Heart right ventricle (tissue), 16 donors: ENCODE measurements around the gene SECTM1. TPM values are rescaled to one million over a fixed set of nuclear protein-coding genes. Genes with fewer than 3 reads are reported as not detected.
"Not testable (repeated sequence)": the region's sequence is repeated elsewhere in the genome, so short reads cannot be mapped to it uniquely, and the experiment has no call there.

Experiments
- ATAC-seq, 8 donors: fragments of 200-7000 bp; cut with Tn5 transposase; one replicate each; pipeline ENCODE4 v1.9.1; 2020; ENCODE audit warnings: mild to moderate bottlenecking in 8 of 8, moderate library complexity in 8 of 8, moderate number of reproducible peaks in 1 of 8
- DNase-seq, 2 donors: peaks; one replicate each; pipeline ENCODE4 v3.0.0-alpha.2; 2020
- H3K27ac ChIP-seq, 10 donors: fragments of 200-600 bp; sonication (generic) in 2 of 10; one replicate each; pipeline versions ENCODE4 v1.5.0 to v1.8.0; 2020 to 2022; ENCODE audit warnings: mild to moderate bottlenecking in 3 of 10
- H3K27me3 ChIP-seq, 7 donors: fragments of 200-600 bp; one replicate each; pipeline ENCODE4 v1.8.0; 2021 to 2022; ENCODE audit warnings: mild to moderate bottlenecking in 2 of 7
- H3K36me3 ChIP-seq, 9 donors: fragments of 200-600 bp; sonication (generic) in 1 of 9; one replicate each; pipeline versions ENCODE4 v1.5.0 to v1.8.0; 2020 to 2022; ENCODE audit warnings: mild to moderate bottlenecking in 2 of 9
- H3K4me1 ChIP-seq, 9 donors: fragments of 200-600 bp; sonication (generic) in 1 of 9; one replicate each; pipeline versions ENCODE4 v1.5.0 to v1.8.0; 2020 to 2022; ENCODE audit warnings: mild to moderate bottlenecking in 4 of 9
- H3K4me3 ChIP-seq, 10 donors: fragments of 200-600 bp; sonication (generic) in 2 of 10; one replicate each; pipeline versions ENCODE4 v1.5.0 to v1.8.0; 2020 to 2022; ENCODE audit warnings: mild to moderate bottlenecking in 7 of 10, moderate library complexity in 2 of 10
- H3K9me3 ChIP-seq, 11 donors: fragments of 200-600 bp in 10 of 11; sonication (generic) in 2 of 11; one replicate each; pipeline versions ENCODE4 v1.5.0 to v1.8.0; 2013 to 2022; ENCODE audit warnings: mild to moderate bottlenecking in 2 of 11, control low read depth in 1 of 11, moderate library complexity in 1 of 11
- CTCF ChIP-seq, 9 donors: fragments of 200-600 bp; sonication (generic) in 2 of 9; IDR thresholded peaks; one replicate each; pipeline versions ENCODE4 v1.5.0 to v1.8.0; 2021 to 2022; ENCODE audit warnings: antibody characterized with exemption in 9 of 9, mild to moderate bottlenecking in 5 of 9, moderate library complexity in 1 of 9
- WGBS, 2 donors: extraction: QIAGEN DNeasy Blood & Tissue Kit; methylation state at CpG; one replicate each; pipeline ENCODE4 v1.1.7; 2013; ENCODE audit warnings: inconsistent platforms in 1 of 2; 5-methylcytosine and 5-hydroxymethylcytosine counted together
- intact Hi-C, 10 donors: fragments of 100-400 bp; cut with DNase I; formaldehyde crosslinking; loops; one replicate each; pipeline versions ENCODE4 v1.11.1 to v1.14.2; 2022
- polyA plus RNA-seq, 2 donors: library from polyadenylated mRNA; stranded (reverse); fragments of 200-250 nt; gene quantifications; one replicate each; pipeline ENCODE4 v1.2.3, GENCODE V29; 2013
- total RNA-seq, 10 donors: library from RNA; stranded (reverse); fragmentation: NEBNext Ultra II Directional in 3 of 10; extraction: Animal tissue kit (Norgen Biotek cat#: 25700) in 3 of 10; gene quantifications; one replicate each; pipeline versions ENCODE4 v1.2.1 to v1.2.4, GENCODE V29; 2021 to 2023
- donor health status: Arrhythmogenic right ventricular cardiomyopathy.
- donor health status: ischemic (EF 13 %, LVEDD 7.1; RV severe dilation, severe dysfunction).
- donor health status: healthy with polysubstance abuse.
- donor health status: DM: no; HTN: yes; CAD: no.
- donor health status: DM: no; HTN: no; CAD: no.
- donor health status: ischemic (EF 25% LVEDD 6.9; RV normal size, moderate dysfunction).
- donor health status: ischemic (EF 25% LVEDD 5.7; RV mildly dilated, moderate dysfunction).
- donor health status: healthy.
- donor health status: DM: yes; HTN: yes; CAD: no.
- donor health status: Ischemic cardiomyopathy.
- donor health status: ischemic (EF 35%, LVEDD 5.7; RV mildly dilated, moderate dysfunction).
- donor health status: nonischemic (EF 11% LVEDD 7.7; RV severe dilation, severe dysfunction).
- donor health status: DM: yes; HTN: yes; CAD: no.
- donor health status: PGD.
- donor health status: ischemic (EF 29% LVEDD 5.4; RV normal size, mild dysfunction).
- donor health status: nonischemic (EF 23%, LVEDD 6.1; RV moderate dilation, normal function).

The SECTM1 gene
- total and polyA plus RNA-seq, 12 donors, result 1.7 to 29.9 (median 3.6) TPM

- ATAC-seq, result peak in 1 of 8 donors; percentile 31
- no peak overlapping the region for H3K4me3 ChIP-seq
- peaks cover 0 to 22% (median 13%) of the 10 kb centered on the region in 9 donors for H3K4me1 ChIP-seq
- intact Hi-C loops, result no loop called here
- H3K36me3 ChIP-seq, result no peaks in the 10 kb centered on the region
- no peaks in the 10 kb centered on the region for H3K9me3 ChIP-seq
- DNase-seq, result no peak
- no peak for TF ChIP-seq CTCF (IDR thresholded peaks at IDR 0.05)
- H3K27me3 ChIP-seq, result peaks cover 0 to 7% (median 5%) of the 10 kb centered on the region in 7 donors
- WGBS, 2 donors, result 40 to 43% methylated on average over 11 of the region's 11 CpGs
- H3K27ac ChIP-seq, result no peak overlapping the region
Measured at GRCh38 chr17:82349287-82349701, 15.7 kb upstream of the SECTM1 start.

GRCh38 chr17:82348866-82349265, 15.3 kb upstream of the SECTM1 start:
- 57 to 58% methylated on average over 11 of the region's 11 CpGs for WGBS, 2 donors
- Histone ChIP-seq H3K4me3 (no peak overlapping the region), H3K4me1 (peaks cover 0 to 22% (median 13%) of the 10 kb centered on the region in 9 donors), H3K9me3 (no peaks in the 10 kb centered on the region), H3K27ac (no peak overlapping the region), H3K27me3 (peaks cover 0 to 5% (median under 1%) of the 10 kb centered on the region in 7 donors), H3K36me3 (no peaks in the 10 kb centered on the region)
- intact Hi-C loops, result no loop called here
- DNase-seq, result no peak
- ATAC-seq, result no peak
- no peak for TF ChIP-seq CTCF (IDR thresholded peaks at IDR 0.05)

- Histone ChIP-seq H3K4me1 (peaks cover 0 to 22% (median 13%) of the 10 kb centered on the region in 9 donors), H3K27me3 (peaks cover 0 to 5% (median 0%) of the 10 kb centered on the region in 7 donors), H3K4me3 (no peak overlapping the region), H3K27ac (no peak overlapping the region), H3K9me3 (no peaks in the 10 kb centered on the region), H3K36me3 (no peaks in the 10 kb centered on the region)
- 76 to 79% methylated on average over 9 of the region's 9 CpGs for WGBS, 2 donors
- ATAC-seq (no peak), DNase-seq (no peak)
- intact Hi-C loops, result no loop called here
- TF ChIP-seq CTCF (IDR thresholded peaks at IDR 0.05), result no peak
Measured at GRCh38 chr17:82348434-82348833, 14.9 kb upstream of the SECTM1 start.

- H3K27ac ChIP-seq, H3K27me3 ChIP-seq, DNase-seq, intact Hi-C loops, H3K36me3 ChIP-seq, H3K4me3 ChIP-seq, ATAC-seq, H3K9me3 ChIP-seq: not testable (repeated sequence)
- WGBS, 2 donors, result 92 to 93% methylated on average over 11 of the region's 11 CpGs
- H3K4me1 ChIP-seq, result peaks cover 0 to 22% (median 13%) of the 10 kb centered on the region in 9 donors
Measured at GRCh38 chr17:82347994-82348393, 14.4 kb upstream of the SECTM1 start.
